ENCODE data around the gene FBXL17.
"Not testable (repeated sequence)": the region's sequence is repeated elsewhere in the genome, so short reads cannot be mapped to it uniquely, and the experiment has no call there.

FBXL17 gene

DNA sequence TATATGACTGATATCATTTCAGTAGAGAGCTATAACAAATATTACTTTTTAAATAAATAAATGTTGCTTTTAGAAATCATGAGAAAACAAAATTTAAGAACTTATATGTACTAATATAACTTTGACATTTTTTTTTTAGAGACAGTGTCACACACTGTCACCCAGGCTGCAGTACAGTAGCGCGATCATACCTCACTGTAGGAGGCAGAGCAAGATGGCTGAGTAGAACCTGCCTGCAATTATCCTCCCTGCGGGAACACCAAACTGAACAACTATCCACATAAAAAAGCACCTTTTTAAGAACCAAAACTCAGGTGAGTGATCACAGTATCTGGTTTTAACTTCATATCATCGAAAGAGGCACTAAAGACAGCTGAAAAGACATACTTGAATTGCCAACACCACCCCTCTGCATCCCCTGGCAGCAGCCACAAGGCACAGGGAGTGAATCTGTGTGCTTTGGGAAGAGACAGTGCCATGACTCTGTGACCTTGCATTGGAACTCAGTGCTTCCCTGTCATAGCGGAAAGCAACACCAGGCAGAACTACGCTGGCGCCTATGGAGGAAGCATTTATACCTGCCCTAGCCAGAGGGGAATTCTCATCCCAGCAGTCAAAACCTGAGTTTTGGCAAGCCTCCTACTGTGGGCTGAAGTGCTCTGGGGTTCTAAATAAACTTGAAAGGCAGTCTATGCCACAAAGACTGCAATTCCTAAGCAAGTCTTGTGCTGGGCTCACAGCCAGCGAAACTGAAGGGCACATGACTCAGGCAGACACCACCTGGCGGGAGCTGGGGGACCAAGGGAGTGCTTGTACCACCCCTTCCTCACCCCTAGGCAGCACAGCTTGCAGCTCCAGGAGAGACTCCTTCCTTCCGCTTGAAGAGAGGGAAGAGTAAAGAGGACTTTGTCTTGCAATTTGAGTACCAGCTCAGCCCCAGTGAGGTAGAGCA is 142.7 kb downstream of the FBXL17 start:
- DNase-seq = peak; percentile 8

DNA sequence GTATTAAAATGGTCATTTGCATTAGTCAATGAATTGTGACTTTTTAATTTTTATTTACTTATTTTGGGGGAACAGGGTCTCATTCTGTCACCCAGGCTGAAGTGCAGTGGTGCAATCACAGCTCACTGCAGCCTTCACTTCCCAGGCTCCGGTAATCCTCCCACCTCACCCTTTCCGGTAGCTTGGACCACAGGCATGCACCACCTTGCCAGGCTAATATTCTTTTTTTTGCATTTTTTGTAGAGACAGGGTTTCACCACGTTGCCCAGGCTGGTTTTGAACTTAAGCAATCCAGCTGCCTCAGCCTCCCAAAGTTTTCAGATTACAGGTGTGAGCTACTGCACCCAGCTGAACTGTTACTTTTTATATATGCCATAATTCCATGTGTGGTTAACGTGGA is 143.4 kb downstream of the FBXL17 start:
- no peak for DNase-seq

DNA sequence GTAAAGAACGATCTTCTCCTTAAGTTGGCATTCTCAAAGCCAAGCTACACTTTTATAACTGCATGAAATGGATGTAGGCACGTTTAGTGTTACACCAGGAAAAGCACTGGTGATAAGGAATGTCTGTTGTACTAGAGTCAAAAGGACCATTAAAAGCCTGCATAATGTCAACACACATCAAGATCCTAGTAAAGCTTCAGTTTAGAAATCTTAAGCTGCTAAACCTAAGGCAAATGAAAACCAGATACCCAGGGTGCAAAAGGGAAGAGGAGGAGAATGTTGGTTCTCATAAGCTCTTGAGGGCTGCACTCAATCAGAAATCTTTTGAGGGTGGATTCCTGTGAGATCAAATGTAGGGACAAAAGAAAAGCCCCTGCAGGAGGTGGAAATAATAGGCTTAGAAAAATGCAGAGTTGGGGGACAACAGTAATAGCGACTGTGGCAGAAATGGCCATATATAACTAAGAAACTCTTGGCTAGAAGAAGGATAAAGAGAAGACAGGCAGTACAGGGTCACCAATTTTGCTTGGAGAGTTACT is 148.2 kb downstream of the FBXL17 start:
- no peak for DNase-seq

DNA sequence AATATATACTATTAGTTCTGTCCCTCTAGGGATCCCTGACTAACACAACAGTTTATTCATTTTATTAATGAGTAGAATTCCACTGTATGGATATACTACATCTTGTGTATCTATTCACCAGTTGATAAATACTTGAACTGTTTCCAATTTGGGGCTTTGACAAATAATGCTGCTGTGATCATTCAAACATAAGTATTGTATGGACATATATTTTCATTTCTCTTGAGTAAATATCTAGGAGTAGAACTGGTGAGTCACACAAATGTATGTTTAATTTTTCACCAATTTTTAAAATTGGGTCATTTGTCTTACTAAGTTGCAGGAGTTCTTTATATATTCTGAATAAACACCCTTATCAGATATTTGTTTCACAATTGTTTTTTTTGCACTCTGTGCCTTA is 149.1 kb downstream of the FBXL17 start:
- DNase-seq = no peak

DNA sequence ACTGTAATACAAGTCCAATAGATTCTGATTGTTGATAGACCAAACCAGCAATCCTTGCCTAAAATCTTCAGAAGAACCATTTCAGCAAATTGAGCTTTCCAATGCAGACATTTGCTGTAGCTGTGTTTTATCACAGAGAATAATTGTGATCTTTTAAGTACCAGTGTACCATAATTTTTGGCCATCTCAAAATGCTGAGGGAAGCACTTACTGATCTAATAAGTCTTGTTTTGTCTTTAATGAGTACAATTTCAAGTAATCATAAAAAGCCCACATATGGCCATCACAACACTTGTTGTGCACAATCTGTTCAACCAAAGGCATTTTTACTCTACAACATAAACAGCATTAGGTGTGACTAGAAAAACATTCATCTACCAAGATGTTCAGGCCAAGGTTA is 159.9 kb downstream of the FBXL17 start:
- no peak for DNase-seq

- DNase-seq = no peak
These were observed 161.1 kb downstream of the FBXL17 start for GRCh38 chr5:108220834-108221233.

- no peak for DNase-seq
These were observed 165.0 kb downstream of the FBXL17 start for GRCh38 chr5:108216890-108217289.

GRCh38 chr5:108214857-108215256 is 167.0 kb downstream of the FBXL17 start:
- DNase-seq = no peak

DNA sequence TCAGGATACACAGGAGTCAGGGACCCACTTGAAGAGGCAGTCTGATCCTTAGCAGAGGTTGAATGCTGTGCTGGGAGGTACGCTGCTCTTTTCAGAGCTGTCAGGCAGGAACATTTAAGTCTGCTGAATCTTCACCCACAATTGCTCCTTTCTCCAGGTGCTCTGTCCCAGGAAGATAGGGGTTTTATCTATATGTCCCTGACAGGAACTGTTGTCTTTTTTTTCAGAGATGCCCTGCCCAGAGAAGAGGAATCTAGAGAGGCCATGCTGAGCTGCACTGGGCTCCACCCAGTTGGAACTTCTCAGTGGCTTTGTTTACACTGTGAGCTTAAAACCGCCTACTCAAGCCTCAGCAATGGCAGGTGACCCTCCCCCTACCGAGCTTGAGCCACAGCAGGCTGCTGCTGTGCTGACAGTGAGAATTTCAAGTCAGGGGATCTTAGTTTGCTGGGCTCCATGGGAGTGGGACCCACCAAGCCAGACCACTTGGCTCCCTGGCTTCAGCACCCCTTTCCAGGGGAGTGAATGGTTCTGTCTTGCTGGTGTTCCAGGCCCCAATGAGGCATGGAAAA is 169.0 kb downstream of the FBXL17 start:
- no peak for DNase-seq

- DNase-seq = no peak
These were observed 175.2 kb downstream of the FBXL17 start for GRCh38 chr5:108206707-108207106.

DNA sequence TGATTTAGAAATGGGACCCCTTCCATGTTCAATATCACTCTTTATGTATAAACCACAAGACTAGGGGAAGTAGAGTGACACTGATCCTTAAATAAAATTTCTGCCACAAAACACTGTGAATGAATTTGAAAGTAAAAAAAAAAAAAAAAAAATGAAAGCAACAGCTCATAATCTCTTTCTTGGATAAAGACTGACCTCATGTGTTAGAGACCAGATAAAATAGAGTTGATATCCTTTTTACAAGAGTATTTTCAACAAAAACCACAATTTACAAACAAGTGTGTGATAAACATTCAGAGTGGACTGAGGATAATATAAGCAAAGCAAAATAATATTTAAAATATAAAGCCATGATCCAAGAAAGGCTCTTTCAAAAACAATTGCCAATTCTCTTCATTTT is 180.2 kb downstream of the FBXL17 start:
- no peak for DNase-seq

DNA sequence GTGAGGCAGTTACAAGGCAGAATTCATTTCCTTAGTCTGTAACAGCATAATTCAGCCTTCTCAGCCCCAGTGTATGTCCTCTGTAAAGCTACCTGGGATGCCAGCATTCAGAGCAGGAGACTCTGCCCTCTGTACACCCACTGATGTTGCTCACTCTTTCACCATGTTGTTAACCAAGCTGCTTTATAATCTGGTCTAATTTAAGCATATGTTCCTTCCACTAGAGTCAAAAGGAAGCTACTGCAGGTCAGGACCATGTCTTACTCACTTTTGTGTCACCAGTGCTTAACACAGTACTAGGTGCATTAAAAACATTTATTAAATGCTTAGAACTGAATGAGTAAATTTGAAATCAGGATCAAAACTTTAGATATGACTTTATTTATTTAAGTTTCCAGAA is 185.6 kb downstream of the FBXL17 start:
- no peak for DNase-seq

DNA sequence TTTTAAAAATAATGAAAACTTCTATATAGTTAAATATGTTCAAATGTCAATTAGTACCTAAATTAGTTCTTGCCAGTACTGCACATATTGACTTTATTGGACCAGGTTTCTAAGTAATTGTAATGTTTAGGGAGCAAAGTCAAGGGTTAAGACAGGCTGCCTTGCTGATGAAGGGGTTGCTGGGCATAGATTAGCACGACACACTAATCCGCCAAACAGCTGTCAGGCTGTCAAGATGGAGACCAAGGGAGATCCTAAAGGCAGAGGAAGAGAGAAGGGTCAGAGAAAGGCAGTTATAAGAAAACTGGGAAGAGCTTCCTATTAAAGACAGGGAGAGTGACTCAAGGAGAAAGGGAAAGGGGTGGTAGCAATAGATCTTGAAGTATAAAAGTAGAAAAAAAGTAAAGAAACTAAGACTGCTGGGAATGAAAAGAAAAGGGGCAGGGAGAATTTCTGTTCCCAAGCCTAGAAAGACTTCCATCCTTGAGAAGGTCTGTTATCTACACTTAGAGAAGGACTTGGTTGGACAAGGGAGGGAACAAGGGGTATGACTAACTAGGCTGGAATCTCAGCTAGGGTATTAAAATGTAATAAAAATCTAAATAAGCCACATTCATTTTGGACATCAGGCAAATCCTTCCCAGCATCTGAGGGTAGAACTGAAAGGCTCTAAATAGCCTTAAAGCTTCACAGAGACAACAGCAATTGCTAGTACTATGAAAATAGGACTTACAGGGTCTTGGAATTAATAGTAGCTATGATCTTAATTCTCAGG is 188.7 kb downstream of the FBXL17 start:
- no peak for DNase-seq

DNA sequence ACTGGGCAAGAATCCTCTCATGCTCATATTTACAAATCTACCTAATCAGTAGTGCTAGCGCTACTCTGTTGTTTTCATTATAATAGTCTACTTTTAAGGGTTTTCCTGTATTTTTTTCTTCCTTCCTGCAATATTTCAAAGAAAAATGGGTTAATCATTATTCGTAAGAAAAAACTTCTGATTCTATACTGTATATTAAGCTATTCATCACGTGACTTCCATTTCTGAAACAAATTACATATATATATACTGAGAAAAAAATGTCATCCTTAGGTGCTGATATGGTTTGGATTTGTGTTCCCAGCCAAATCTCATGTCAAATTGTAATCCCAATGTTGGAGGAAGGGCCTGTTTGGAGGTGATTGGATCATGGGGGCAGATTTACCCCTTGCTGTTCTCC is 197.0 kb downstream of the FBXL17 start:
- no peak for DNase-seq

- DNase-seq = no peak
These were observed 199.9 kb downstream of the FBXL17 start for GRCh38 chr5:108181975-108182374.

- DNase-seq = peak; percentile 62
These were observed 207.6 kb downstream of the FBXL17 start for GRCh38 chr5:108174286-108174685.

DNA sequence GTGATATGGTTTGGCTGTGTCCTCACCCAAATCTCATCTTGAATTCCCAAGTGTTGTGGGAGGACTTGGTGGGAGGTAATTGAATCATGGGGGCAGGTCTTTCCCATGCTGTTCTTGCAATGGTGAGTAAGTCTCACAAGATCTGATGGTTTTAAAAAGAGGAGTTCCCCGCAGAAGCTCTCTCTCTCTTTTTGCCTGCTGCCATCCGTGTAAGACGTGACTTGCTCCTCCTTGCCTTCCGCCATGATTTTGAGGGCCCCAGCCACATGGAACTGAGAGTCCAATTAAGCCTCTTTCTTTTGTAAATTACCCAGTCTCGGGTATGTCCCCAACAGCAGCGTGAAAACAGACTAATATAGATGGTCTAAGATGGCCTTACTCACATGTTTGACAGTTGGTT is 210.1 kb downstream of the FBXL17 start:
- no peak for DNase-seq

DNA sequence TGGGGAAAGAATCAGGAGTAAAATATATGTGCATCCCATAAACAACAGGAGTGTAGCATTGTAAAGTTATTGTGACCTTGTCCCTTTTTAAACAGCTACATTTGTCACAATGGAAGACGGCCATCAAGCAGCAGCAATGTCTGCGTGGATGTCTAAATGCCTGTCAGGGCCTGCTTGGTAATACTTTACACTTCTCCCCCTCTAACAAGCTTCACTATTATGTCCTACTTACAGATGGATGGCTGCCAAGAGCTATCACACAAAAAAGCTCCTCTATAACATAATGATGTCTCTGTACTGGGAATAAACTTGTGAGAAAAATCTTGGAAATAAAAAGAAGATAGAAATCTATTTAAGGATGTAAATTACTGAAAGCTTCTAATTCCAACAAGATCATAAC is 213.0 kb downstream of the FBXL17 start:
- DNase-seq = peak; percentile 86

DNA sequence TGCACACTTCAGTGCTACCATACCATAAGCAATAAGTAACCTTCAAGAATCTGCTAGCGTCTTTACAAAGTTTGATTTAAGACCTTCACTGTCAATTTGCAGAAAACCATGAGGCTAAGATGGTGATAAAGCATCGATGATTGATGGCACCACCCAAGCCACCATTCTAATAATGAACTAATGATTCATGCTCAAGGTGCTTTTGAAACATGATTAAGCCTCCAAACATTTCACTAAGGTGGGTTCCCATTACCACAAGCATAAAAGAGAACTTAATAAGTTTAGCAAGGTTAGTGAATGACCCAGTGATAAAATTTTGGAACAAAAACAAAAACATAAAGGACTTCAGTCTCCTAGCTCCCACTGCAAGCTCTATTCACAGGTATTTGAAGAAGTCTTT is 214.7 kb downstream of the FBXL17 start:
- no peak for DNase-seq

GRCh38 chr5:108164574-108164973 is 217.3 kb downstream of the FBXL17 start:
- DNase-seq = no peak

GRCh38 chr5:108152854-108153253 is 229.0 kb downstream of the FBXL17 start:
- not testable (repeated sequence) for DNase-seq

- no peak for DNase-seq
These were observed 232.5 kb downstream of the FBXL17 start for GRCh38 chr5:108149369-108149768.

GRCh38 chr5:108148715-108149139 is 233.2 kb downstream of the FBXL17 start:
- DNase-seq = peak; percentile 15
